HG03558 (cell line): ENCODE data around the gene CRHR2.
"Not testable (repeated sequence)": the region's sequence is repeated elsewhere in the genome, so short reads cannot be mapped to it uniquely, and the experiment has no call there.

Experiments
- ATAC-seq: cut with Tn5 transposase; IDR thresholded peaks from one replicate; pipeline ENCODE4 v1.9.1; 2021; ENCODE audit warnings: moderate number of reproducible peaks; ENCODE audit not compliant: unreplicated experiment; ENCODE audit errors: extremely low read depth

CRHR2 gene

GRCh38 chr7:30682212-30683083 is at the start of gene CRHR2:
TSS of gene CRHR2 (minus strand) at chr7:30682456. CDS start at chr7:30682280, 176 bp downstream.
- no peak for ATAC-seq

- no peak for ATAC-seq
Measured at GRCh38 chr7:30731581-30731980, 49.3 kb upstream of the CRHR2 start.

GRCh38 chr7:30730996-30731395 is 48.7 kb upstream of the CRHR2 start:
- ATAC-seq, result no peak

GRCh38 chr7:30730097-30730496 is 47.8 kb upstream of the CRHR2 start:
- no peak for ATAC-seq

GRCh38 chr7:30729642-30730041 is 47.4 kb upstream of the CRHR2 start:
- ATAC-seq, result no peak

- no peak for ATAC-seq
Measured at GRCh38 chr7:30728591-30729100, 46.4 kb upstream of the CRHR2 start.

GRCh38 chr7:30727061-30727945 is 45.0 kb upstream of the CRHR2 start:
- no peak for ATAC-seq

GRCh38 chr7:30726296-30727006 is 44.2 kb upstream of the CRHR2 start:
- ATAC-seq, result no peak

GRCh38 chr7:30723776-30724175 is 41.5 kb upstream of the CRHR2 start:
- no peak for ATAC-seq

GRCh38 chr7:30722671-30723070 is 40.4 kb upstream of the CRHR2 start:
- no peak for ATAC-seq

- no peak for ATAC-seq
Measured at GRCh38 chr7:30722187-30722586, 39.9 kb upstream of the CRHR2 start.

- ATAC-seq, result no peak
Measured at GRCh38 chr7:30721211-30721610, 39.0 kb upstream of the CRHR2 start.

GRCh38 chr7:30719434-30719833 is 37.2 kb upstream of the CRHR2 start:
- not testable (repeated sequence) for ATAC-seq

GRCh38 chr7:30717181-30717580 is 34.9 kb upstream of the CRHR2 start:
- no peak for ATAC-seq

- no peak for ATAC-seq
Measured at GRCh38 chr7:30714129-30714528, 31.9 kb upstream of the CRHR2 start.

GRCh38 chr7:30713392-30713791 is 31.1 kb upstream of the CRHR2 start:
- ATAC-seq, result no peak

GRCh38 chr7:30710669-30711068 is 28.4 kb upstream of the CRHR2 start:
- ATAC-seq, result no peak

- no peak for ATAC-seq
Measured at GRCh38 chr7:30709549-30709948, 27.3 kb upstream of the CRHR2 start.

- no peak for ATAC-seq
Measured at GRCh38 chr7:30708983-30709382, 26.7 kb upstream of the CRHR2 start.

- no peak for ATAC-seq
Measured at GRCh38 chr7:30708412-30708811, 26.2 kb upstream of the CRHR2 start.
